K562 (cell line): ENCODE data around the gene SCGB1A1. TPM values are rescaled to one million over a fixed set of nuclear protein-coding genes. Genes with fewer than 3 reads are reported as not detected.

Source experiments
- ARNT ChIP-seq, 2 experiments: fragments of 450-650 bp; IDR thresholded peaks; 2 replicates each; pipeline ENCODE4 v1.6.1; 2016; ENCODE audit warnings: mild to moderate bottlenecking in 1 of 2
- CSDE1 ChIP-seq, 2 experiments: fragments of 450-650 bp; IDR thresholded peaks; 2 replicates each; pipeline ENCODE4 v1.6.1; 2016; ENCODE audit warnings: mild to moderate bottlenecking in 1 of 2
- LARP7 ChIP-seq: fragments of 450-650 bp; IDR thresholded peaks from 2 replicates; pipeline ENCODE4 v1.6.1; 2016
- MEIS2 ChIP-seq: fragments of 450-650 bp; IDR thresholded peaks from 2 replicates; pipeline ENCODE4 v1.6.1; 2014; ENCODE audit warnings: mild to moderate bottlenecking; ENCODE audit not compliant: partially characterized antibody
- NFIX ChIP-seq: fragments of 250-450 bp; sonication (Bioruptor Pico); IDR thresholded peaks from 2 replicates; pipeline ENCODE4 v1.4.0; 2020; ENCODE audit warnings: low read depth, mild to moderate bottlenecking, moderate library complexity
- POLR3G ChIP-seq: IDR thresholded peaks from 2 replicates; pipeline ENCODE4 v1.6.1; 2011; ENCODE audit not compliant: insufficient read length, insufficient replicate concordance; ENCODE audit errors: extremely low read depth
- RAD21 ChIP-seq, 2 experiments: fragments of 250-450 bp in 1 of 2; fragments of 450-650 bp in 1 of 2; sonication (Bioruptor Pico) in 1 of 2; formaldehyde crosslinking in 1 of 2; IDR thresholded peaks in 1 of 2; conservative IDR thresholded peaks in 1 of 2; 2 replicates each; pipeline versions ENCODE4 v1.4.0 to v1.8.0; 2020 to 2022; ENCODE audit warnings: mild to moderate bottlenecking in 2 of 2, moderate library complexity in 1 of 2
- RBM15 ChIP-seq: fragments of 200-400 bp; formaldehyde crosslinking; IDR thresholded peaks from 2 replicates; pipeline ENCODE4 v1.6.1; 2018; ENCODE audit warnings: mild to moderate bottlenecking, low read length, moderate library complexity; ENCODE audit not compliant: insufficient read depth
- RBM22 ChIP-seq: fragments of 200-400 bp; formaldehyde crosslinking; IDR thresholded peaks from 2 replicates; pipeline ENCODE4 v1.6.1; 2018; ENCODE audit warnings: low read length, low read depth; ENCODE audit not compliant: poor library complexity, severe bottlenecking
- SETDB1 ChIP-seq: IDR thresholded peaks from one replicate; pipeline ENCODE4 v1.6.1; 2012; ENCODE audit warnings: low read length, control low read depth, inconsistent platforms
- SIRT6 ChIP-seq: IDR thresholded peaks from one replicate; pipeline ENCODE4 v1.6.1; 2012; ENCODE audit warnings: low read depth, mild to moderate bottlenecking, control low read depth, inconsistent platforms, low read length, moderate library complexity
- SMARCA4 ChIP-seq: fragments of 450-650 bp; IDR thresholded peaks from 2 replicates; pipeline ENCODE4 v1.6.1; 2016
- SMARCA5 ChIP-seq: fragments of 450-650 bp; IDR thresholded peaks from 2 replicates; pipeline ENCODE4 v1.6.1; 2016
- TAF1 ChIP-seq: IDR thresholded peaks from 2 replicates; pipeline ENCODE4 v1.6.1; 2011; ENCODE audit warnings: mild to moderate bottlenecking, low read length, moderate library complexity; ENCODE audit not compliant: insufficient read depth, control insufficient read depth, severe bottlenecking; ENCODE audit errors: extremely low read depth
- TCF7 ChIP-seq: sonication (generic); IDR thresholded peaks from 2 replicates; pipeline ENCODE4 v1.6.1; 2016; ENCODE audit warnings: antibody characterized with exemption, borderline replicate concordance
- ZBED1 ChIP-seq: IDR thresholded peaks from 2 replicates; pipeline ENCODE4 v1.6.1; 2014
- ZNF316 ChIP-seq: fragments of 450-650 bp; IDR thresholded peaks from 2 replicates; pipeline ENCODE4 v1.6.1; 2016
- ZNF436 ChIP-seq: fragments of 250-450, 450-650 bp; sonication (Bioruptor Pico); formaldehyde crosslinking; IDR thresholded peaks from 2 replicates; pipeline ENCODE4 v1.7.0; 2020; ENCODE audit warnings: mild to moderate bottlenecking
- ZNF586 ChIP-seq: fragments of 450-650 bp; formaldehyde crosslinking; conservative IDR thresholded peaks from 2 replicates; pipeline ENCODE4 v1.4.0; 2020; ENCODE audit warnings: mild to moderate bottlenecking, moderate library complexity
- polyA plus RNA-seq, 8 experiments: library from polyadenylated mRNA; depleted of rRNA in 4 of 8; stranded (reverse) in 5 of 8; unstranded in 3 of 8; fragments of >200 nt; fragmentation: Nextera tagmentation in 2 of 8; fragmentation: Illumina TruSeq in 1 of 8; extraction: Ambion mirVana in 2 of 8; extraction: Trizol in 1 of 8; gene quantifications; 2 replicates each; pipeline versions ENCODE4 v1.2.1 to v1.2.3, GENCODE V29; 2011 to 2014; ENCODE audit warnings: inconsistent platforms in 1 of 8, missing spikeins in 1 of 8
- total RNA-seq, 7 experiments: library from RNA; depleted of rRNA in 6 of 7; stranded (reverse); fragments of >200 nt in 6 of 7; fragmentation: Illumina TruSeq in 2 of 7; extraction: Trizol in 2 of 7; gene quantifications; 2 replicates each; pipeline versions ENCODE4 v1.2.1 to v1.2.3, GENCODE V29; 2011 to 2021; ENCODE audit warnings: low replicate concordance in 1 of 7
- TF ChIP-seq, protein P1 (sequence below): IDR thresholded peaks from 3 replicates; pipeline ENCODE4 v1.6.1; 2011; ENCODE audit warnings: borderline replicate concordance, mild to moderate bottlenecking; ENCODE audit not compliant: insufficient read length, insufficient read depth
- TF ChIP-seq, protein P2 (sequence below): sonication (generic); formaldehyde crosslinking; IDR thresholded peaks from 2 replicates; pipeline ENCODE4 v1.9.0; 2022; ENCODE audit warnings: mild to moderate bottlenecking, missing genetic modification reagents
- TF ChIP-seq, protein P3 (sequence below): fragments of 450-650 bp; IDR thresholded peaks from 2 replicates; pipeline ENCODE4 v1.6.1; 2018; ENCODE audit not compliant: partially characterized antibody
- TF ChIP-seq, protein P4 (sequence below): fragments of 450-650 bp; formaldehyde crosslinking; IDR thresholded peaks from 2 replicates; pipeline ENCODE4 v1.4.0; 2022; ENCODE audit warnings: mild to moderate bottlenecking, moderate library complexity

The SCGB1A1 gene
- total and polyA plus RNA-seq, 9 of the 15 experiments (the other 6 are each of a cell fraction or from before 2014, with no cell fraction given): 0.55 TPM; not detected in 8

DNA sequence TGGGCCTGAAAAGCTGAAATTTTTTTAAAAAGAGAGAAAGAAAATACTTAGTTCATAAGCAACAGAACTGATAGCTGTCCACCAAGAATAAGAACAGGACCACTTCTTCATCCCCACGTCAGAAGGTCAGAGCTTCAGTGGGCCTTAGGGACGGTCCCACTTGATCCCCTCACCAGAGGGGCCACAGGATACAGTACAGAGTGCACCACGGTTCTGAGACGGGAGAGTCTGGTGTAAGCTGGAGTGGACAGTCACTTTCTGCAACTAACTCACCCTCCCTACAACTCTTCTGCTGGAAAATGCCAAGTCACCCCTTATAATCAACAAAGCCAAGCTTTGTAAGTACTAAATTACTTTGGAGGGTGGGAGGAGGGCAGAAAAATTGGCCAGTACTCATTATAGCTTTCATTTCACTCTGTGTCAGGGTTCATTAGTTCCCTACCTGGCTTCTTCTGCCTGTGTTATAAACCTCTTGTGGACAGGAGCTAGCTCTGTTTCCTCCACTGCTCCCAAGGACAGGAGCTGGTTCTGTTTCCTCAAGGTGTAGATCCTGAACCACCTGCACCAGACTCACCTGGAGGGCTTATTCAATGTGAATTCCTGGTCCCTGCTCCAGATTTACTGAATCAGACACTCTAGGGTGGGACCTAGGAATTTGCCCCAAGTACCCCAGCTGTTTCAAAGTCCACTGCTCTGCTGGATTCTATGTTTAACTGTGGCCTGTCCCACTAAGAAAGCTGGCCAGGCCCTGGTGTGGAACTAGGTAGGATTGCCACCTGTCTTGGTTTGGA, 39.6 kb downstream of the SCGB1A1 start (continued):
- TF ChIP-seq MEIS2: peak; percentile 44
- no peak for TF ChIP-seq ZNF586 (CRISPR knock-in tag)
- TF ChIP-seq TAF1: peak; percentile 16
- TF ChIP-seq LARP7: no peak
- TF ChIP-seq NFIX (CRISPR knock-in tag): no peak
- no peak for TF ChIP-seq CSDE1 (IDR thresholded peaks at IDR 0.05)
- TF ChIP-seq RAD21 (CRISPR knock-in tag; conservative IDR thresholded peaks at IDR 0.05 in 1 of 2, IDR thresholded peaks at IDR 0.05 in 1 of 2): no peak
- TF ChIP-seq POLR3G: no peak
- TF ChIP-seq, protein P1, sequence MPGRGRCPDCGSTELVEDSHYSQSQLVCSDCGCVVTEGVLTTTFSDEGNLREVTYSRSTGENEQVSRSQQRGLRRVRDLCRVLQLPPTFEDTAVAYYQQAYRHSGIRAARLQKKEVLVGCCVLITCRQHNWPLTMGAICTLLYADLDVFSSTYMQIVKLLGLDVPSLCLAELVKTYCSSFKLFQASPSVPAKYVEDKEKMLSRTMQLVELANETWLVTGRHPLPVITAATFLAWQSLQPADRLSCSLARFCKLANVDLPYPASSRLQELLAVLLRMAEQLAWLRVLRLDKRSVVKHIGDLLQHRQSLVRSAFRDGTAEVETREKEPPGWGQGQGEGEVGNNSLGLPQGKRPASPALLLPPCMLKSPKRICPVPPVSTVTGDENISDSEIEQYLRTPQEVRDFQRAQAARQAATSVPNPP: no peak
- TF ChIP-seq SIRT6: no peak
- TF ChIP-seq SMARCA4: peak; percentile 86
- TF ChIP-seq SMARCA5: peak; percentile 64; the same call in 1 of the 2 replicates
- TF ChIP-seq RBM22: no peak
- TF ChIP-seq, protein P2, sequence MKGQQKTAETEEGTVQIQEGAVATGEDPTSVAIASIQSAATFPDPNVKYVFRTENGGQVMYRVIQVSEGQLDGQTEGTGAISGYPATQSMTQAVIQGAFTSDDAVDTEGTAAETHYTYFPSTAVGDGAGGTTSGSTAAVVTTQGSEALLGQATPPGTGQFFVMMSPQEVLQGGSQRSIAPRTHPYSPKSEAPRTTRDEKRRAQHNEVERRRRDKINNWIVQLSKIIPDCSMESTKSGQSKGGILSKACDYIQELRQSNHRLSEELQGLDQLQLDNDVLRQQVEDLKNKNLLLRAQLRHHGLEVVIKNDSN: no peak
- no peak for TF ChIP-seq TCF7
- TF ChIP-seq RBM15: no peak
- 0 out of 4 replicates have a peak, but pooled peaks of 1 of the 2 experiments have one; percentile 41 for TF ChIP-seq ARNT (IDR thresholded peaks at IDR 0.05)
- TF ChIP-seq, protein P3, sequence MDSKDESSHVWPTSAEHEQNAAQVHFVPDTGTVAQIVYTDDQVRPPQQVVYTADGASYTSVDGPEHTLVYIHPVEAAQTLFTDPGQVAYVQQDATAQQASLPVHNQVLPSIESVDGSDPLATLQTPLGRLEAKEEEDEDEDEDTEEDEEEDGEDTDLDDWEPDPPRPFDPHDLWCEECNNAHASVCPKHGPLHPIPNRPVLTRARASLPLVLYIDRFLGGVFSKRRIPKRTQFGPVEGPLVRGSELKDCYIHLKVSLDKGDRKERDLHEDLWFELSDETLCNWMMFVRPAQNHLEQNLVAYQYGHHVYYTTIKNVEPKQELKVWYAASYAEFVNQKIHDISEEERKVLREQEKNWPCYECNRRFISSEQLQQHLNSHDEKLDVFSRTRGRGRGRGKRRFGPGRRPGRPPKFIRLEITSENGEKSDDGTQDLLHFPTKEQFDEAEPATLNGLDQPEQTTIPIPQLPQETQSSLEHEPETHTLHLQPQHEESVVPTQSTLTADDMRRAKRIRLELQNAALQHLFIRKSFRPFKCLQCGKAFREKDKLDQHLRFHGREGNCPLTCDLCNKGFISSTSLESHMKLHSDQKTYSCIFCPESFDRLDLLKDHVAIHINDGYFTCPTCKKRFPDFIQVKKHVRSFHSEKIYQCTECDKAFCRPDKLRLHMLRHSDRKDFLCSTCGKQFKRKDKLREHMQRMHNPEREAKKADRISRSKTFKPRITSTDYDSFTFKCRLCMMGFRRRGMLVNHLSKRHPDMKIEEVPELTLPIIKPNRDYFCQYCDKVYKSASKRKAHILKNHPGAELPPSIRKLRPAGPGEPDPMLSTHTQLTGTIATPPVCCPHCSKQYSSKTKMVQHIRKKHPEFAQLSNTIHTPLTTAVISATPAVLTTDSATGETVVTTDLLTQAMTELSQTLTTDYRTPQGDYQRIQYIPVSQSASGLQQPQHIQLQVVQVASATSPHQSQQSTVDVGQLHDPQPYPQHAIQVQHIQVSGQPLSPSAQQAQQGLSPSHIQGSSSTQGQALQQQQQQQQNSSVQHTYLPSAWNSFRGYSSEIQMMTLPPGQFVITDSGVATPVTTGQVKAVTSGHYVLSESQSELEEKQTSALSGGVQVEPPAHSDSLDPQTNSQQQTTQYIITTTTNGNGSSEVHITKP: peak; percentile 96
- no peak for TF ChIP-seq ZBED1
- TF ChIP-seq ZNF436 (CRISPR knock-in tag): no peak
- TF ChIP-seq, protein P4, sequence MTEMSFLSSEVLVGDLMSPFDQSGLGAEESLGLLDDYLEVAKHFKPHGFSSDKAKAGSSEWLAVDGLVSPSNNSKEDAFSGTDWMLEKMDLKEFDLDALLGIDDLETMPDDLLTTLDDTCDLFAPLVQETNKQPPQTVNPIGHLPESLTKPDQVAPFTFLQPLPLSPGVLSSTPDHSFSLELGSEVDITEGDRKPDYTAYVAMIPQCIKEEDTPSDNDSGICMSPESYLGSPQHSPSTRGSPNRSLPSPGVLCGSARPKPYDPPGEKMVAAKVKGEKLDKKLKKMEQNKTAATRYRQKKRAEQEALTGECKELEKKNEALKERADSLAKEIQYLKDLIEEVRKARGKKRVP (CRISPR knock-in tag): no peak
- TF ChIP-seq SETDB1: no peak
- TF ChIP-seq ZNF316: peak; percentile 99
